ENCODE measurements around the gene THBS3. TPM values are rescaled to one million over a fixed set of nuclear protein-coding genes. Genes with fewer than 3 reads are reported as not detected.
"Not testable (repeated sequence)": the region's sequence is repeated elsewhere in the genome, so short reads cannot be mapped to it uniquely, and the experiment has no call there.

THBS3 gene
- 21.7 and 52.9 TPM in 2 replicates for total RNA-seq

- no peak for DNase-seq (ENCODE audit: low read depth)
Observed at GRCh38 chr1:155207806-155208540, at the start of gene THBS3. Gene THBS3 (minus strand): TSS chr1:155207897. CDS start chr1:155207876, 21 bp downstream.

- DNase-seq (ENCODE audit: low read depth) = no peak
Observed at GRCh38 chr1:155256058-155256852, 48.6 kb upstream of the THBS3 start.

- DNase-seq (ENCODE audit: low read depth) = peak; percentile 48
Observed at GRCh38 chr1:155255243-155256007, 47.7 kb upstream of the THBS3 start, which contains the start of gene ENTREP3. Gene ENTREP3 (minus strand): TSS chr1:155255483. CDS start chr1:155254877, 606 bp downstream.

- no peak for DNase-seq (ENCODE audit: low read depth)
Observed at GRCh38 chr1:155254714-155255242, 47.1 kb upstream of the THBS3 start.

GRCh38 chr1:155254228-155254713 is 46.6 kb upstream of the THBS3 start:
- DNase-seq (ENCODE audit: low read depth) = no peak

- no peak for DNase-seq (ENCODE audit: low read depth)
Observed at GRCh38 chr1:155253797-155254196, 46.1 kb upstream of the THBS3 start.

- no peak for DNase-seq (ENCODE audit: low read depth)
Observed at GRCh38 chr1:155253208-155253607, 45.5 kb upstream of the THBS3 start.

GRCh38 chr1:155251566-155251965 is 43.9 kb upstream of the THBS3 start:
- DNase-seq (ENCODE audit: low read depth) = no peak

- peak; percentile 75 for DNase-seq (ENCODE audit: low read depth)
Observed at GRCh38 chr1:155250633-155251449, 43.1 kb upstream of the THBS3 start.

GRCh38 chr1:155250246-155250632 is 42.5 kb upstream of the THBS3 start:
- DNase-seq (ENCODE audit: low read depth) = no peak

GRCh38 chr1:155247667-155248553 is 40.2 kb upstream of the THBS3 start:
- DNase-seq (ENCODE audit: low read depth) = no peak

- not testable (repeated sequence) for DNase-seq (ENCODE audit: low read depth)
Observed at GRCh38 chr1:155246796-155247195, 39.1 kb upstream of the THBS3 start.

GRCh38 chr1:155245163-155245524 is 37.4 kb upstream of the THBS3 start:
- no peak for DNase-seq (ENCODE audit: low read depth)

GRCh38 chr1:155244368-155245162 is 36.9 kb upstream of the THBS3 start:
- peak; percentile 97 for DNase-seq (ENCODE audit: low read depth)

- DNase-seq (ENCODE audit: low read depth) = no peak
Observed at GRCh38 chr1:155242805-155243358, 35.2 kb upstream of the THBS3 start.

- DNase-seq (ENCODE audit: low read depth) = no peak
Observed at GRCh38 chr1:155241841-155242264, 34.2 kb upstream of the THBS3 start.

GRCh38 chr1:155241069-155241679 is 33.5 kb upstream of the THBS3 start:
- peak; percentile 75 for DNase-seq (ENCODE audit: low read depth)

GRCh38 chr1:155236451-155236850 is 28.8 kb upstream of the THBS3 start:
- DNase-seq (ENCODE audit: low read depth) = no peak
